Ovary (tissue), 9 donors: ENCODE data around the gene N4BP3. TPM values are rescaled to one million over a fixed set of nuclear protein-coding genes. Genes with fewer than 3 reads are reported as not detected.
"Not testable (repeated sequence)": the region's sequence is repeated elsewhere in the genome, so short reads cannot be mapped to it uniquely, and the experiment has no call there.

Source experiments
- DNase-seq, 5 donors: peaks; one replicate each; pipeline ENCODE4 v3.0.0-alpha.2; 2019 to 2020
- H3K27ac ChIP-seq, 2 donors: fragments of 200-600 bp; one replicate each; pipeline versions ENCODE4 v1.5.1 to v1.8.0; 2019 to 2022
- H3K27me3 ChIP-seq: fragments of 200-600 bp; one replicate; pipeline ENCODE4 v1.8.0; 2022
- H3K36me3 ChIP-seq: fragments of 200-600 bp; sonication (generic); one replicate; pipeline ENCODE4 v1.5.1; 2019
- H3K4me1 ChIP-seq: one replicate; pipeline ENCODE4 v1.8.1; 2013; ENCODE audit warnings: mild to moderate bottlenecking, moderate library complexity; ENCODE audit not compliant: insufficient read depth
- H3K4me3 ChIP-seq: fragments of 200-600 bp; sonication (generic); one replicate; pipeline ENCODE4 v1.5.1; 2017
- H3K9me3 ChIP-seq, 2 donors: fragments of 200-600 bp in 1 of 2; sonication (generic) in 1 of 2; one replicate each; pipeline versions ENCODE4 v1.5.1 to v1.8.1; 2013 to 2019; ENCODE audit warnings: mild to moderate bottlenecking in 1 of 2, moderate library complexity in 1 of 2
- CTCF ChIP-seq, 3 donors: fragments of 450-650 bp in 2 of 3; fragments of 200-600 bp in 1 of 3; IDR thresholded peaks; one replicate each; pipeline versions ENCODE4 v1.5.1 to v1.8.0; 2016 to 2022; ENCODE audit warnings: antibody characterized with exemption in 3 of 3, mild to moderate bottlenecking in 1 of 3
- EP300 ChIP-seq: sonication (generic); formaldehyde crosslinking; IDR thresholded peaks from one replicate; pipeline ENCODE4 v1.6.1; 2017; ENCODE audit warnings: antibody characterized with exemption
- POLR2A ChIP-seq: fragments of 450-650 bp; IDR thresholded peaks from one replicate; pipeline ENCODE4 v1.6.1; 2017; ENCODE audit warnings: antibody characterized with exemption, mild to moderate bottlenecking, moderate library complexity
- WGBS, 3 donors: extraction: QIAGEN DNeasy Blood & Tissue Kit in 1 of 3; methylation state at CpG; one replicate each; pipeline versions ENCODE4 v1.1.5 to v1.1.7; 2013 to 2017; 5-methylcytosine and 5-hydroxymethylcytosine counted together
- intact Hi-C, 4 donors: fragments of 100-400 bp; cut with DNase I; formaldehyde crosslinking; loops; one replicate each; pipeline versions ENCODE4 v1.11.0 to v1.15.1; 2022 to 2023
- polyA plus RNA-seq, 2 donors: library from polyadenylated mRNA; stranded (reverse); fragments of 200-250 nt in 1 of 2; fragments of 350-450 nt in 1 of 2; fragmentation: Illumina TruSeq in 1 of 2; extraction: RNeasy Lipid Tissue Mini Kit (QIAGEN cat#74804) in 1 of 2; gene quantifications; one replicate each; pipeline ENCODE4 v1.2.3, GENCODE V29; 2013 to 2014
- total RNA-seq, 7 donors: library from RNA; depleted of rRNA in 2 of 7; stranded (reverse); fragments of >200 nt in 2 of 7; fragmentation: NEBNext Ultra II Directional in 3 of 7; extraction: Animal tissue kit (Norgen Biotek cat#: 25700) in 3 of 7; gene quantifications; one replicate each; pipeline versions ENCODE4 v1.1.0 to v1.2.4, GENCODE V29; 2016 to 2023
- donor health status: DM: no; HTN: no; CAD: no; lungs with moderate emphysema.
- donor health status: DM: no; HTN: no; CAD: no.
- donor health status: Bipolar disorder and iron deficiency.
- donor health status: DM: yes; HTN: yes; CAD: no.
- donor health status: DM: no; HTN: no; CAD: no.
- donor health status: DM: yes; HTN: yes; CAD: no.

Gene N4BP3
- total and polyA plus RNA-seq, 9 donors = 0.40 to 1.8 (median 0.58) TPM

GRCh38 chr5:178071108-178071507, 42.2 kb upstream of the N4BP3 start:
- Histone ChIP-seq H3K36me3 (no peaks in the 10 kb centered on the region), H3K4me1 (no peaks in the 10 kb centered on the region), H3K27me3 (no peaks in the 10 kb centered on the region), H3K27ac (no peak overlapping the region), H3K4me3 (no peak overlapping the region), H3K9me3 (no peaks in the 10 kb centered on the region)
- WGBS, 3 donors = 73 to 78% (median 77%) methylated on average over 4 of the region's 4 CpGs
- DNase-seq = no peak
- intact Hi-C loops = no loop called here
- TF ChIP-seq EP300 (no peak), CTCF (IDR thresholded peaks at IDR 0.05) (no peak), POLR2A (no peak)

GRCh38 chr5:178072749-178073148, 40.6 kb upstream of the N4BP3 start:
- DNase-seq = no peak
- Histone ChIP-seq H3K36me3 (no peaks in the 10 kb centered on the region), H3K27me3 (no peaks in the 10 kb centered on the region), H3K4me3 (no peak overlapping the region), H3K9me3 (no peaks in the 10 kb centered on the region), H3K4me1 (no peaks in the 10 kb centered on the region), H3K27ac (no peak overlapping the region)
- intact Hi-C loops = no loop called here
- WGBS, 3 donors = 77 to 82% (median 79%) methylated on average over 10 of the region's 10 CpGs
- TF ChIP-seq POLR2A = no peak
- no peak for TF ChIP-seq CTCF (IDR thresholded peaks at IDR 0.05)
- no peak for TF ChIP-seq EP300

- no peak overlapping the region for H3K27ac ChIP-seq
- intact Hi-C loops = no loop called here
- H3K4me3 ChIP-seq = no peak overlapping the region
- no peaks in the 10 kb centered on the region for H3K9me3 ChIP-seq
- 50 to 60% (median 58%) methylated on average over 14 of the region's 14 CpGs for WGBS, 3 donors
- H3K36me3 ChIP-seq = no peaks in the 10 kb centered on the region
- no peaks in the 10 kb centered on the region for H3K4me1 ChIP-seq
- DNase-seq = no peak
- TF ChIP-seq CTCF (IDR thresholded peaks at IDR 0.05) (no peak), POLR2A (no peak), EP300 (no peak)
- no peaks in the 10 kb centered on the region for H3K27me3 ChIP-seq
Observed at GRCh38 chr5:178074266-178074952, 38.9 kb upstream of the N4BP3 start.

DNA sequence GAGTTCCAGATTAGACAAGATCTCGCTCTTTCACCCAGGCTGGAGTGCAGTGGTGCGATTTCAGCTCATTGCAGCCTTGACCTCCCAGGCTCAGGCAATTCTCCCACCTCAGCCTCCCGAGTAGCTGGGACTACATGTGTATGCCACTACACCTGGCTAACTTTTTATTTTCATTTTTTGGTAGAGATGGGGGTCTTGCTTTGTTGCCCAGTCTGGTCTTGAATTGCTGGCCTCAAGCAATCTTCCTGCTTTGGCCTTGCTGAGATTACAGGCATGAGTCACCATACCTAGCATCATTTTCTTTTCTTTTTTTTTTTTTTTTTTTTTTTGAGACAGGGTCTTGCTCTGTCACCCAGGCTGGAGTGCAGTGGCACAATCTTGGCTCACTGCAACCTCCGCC, 36.4 kb upstream of the N4BP3 start:
- not testable (repeated sequence) for H3K4me1 ChIP-seq, H3K36me3 ChIP-seq, H3K27ac ChIP-seq, H3K9me3 ChIP-seq, H3K27me3 ChIP-seq, H3K4me3 ChIP-seq, DNase-seq
- WGBS, 3 donors = 60 to 68% (median 64%) methylated on average over 4 of the region's 4 CpGs
- intact Hi-C loops = loop anchor here (2.0 to 5.0 kb wide), 3 partner anchors 85 to 90 kb away; no protein-coding TSS in a partner anchor

DNA sequence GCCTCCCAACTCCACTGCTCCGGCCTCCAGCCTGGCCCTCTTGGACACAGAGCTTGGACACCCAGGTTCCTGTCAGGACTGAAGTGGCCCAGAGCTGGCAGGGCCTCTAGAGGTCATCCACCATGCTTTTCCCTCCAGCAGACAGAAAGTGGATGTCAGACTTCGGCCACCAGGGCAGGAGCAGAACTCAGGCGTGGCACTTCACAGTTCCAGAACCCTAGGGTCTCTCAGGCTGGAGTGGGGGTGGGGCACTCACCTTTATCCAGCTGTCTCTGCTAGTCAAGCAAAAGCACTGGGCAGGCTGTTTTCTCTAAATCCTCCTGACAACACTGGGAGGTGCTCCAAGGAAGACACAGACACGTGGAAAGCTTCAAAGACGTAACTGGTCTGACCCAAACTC, 35.6 kb upstream of the N4BP3 start:
- no peak for DNase-seq
- intact Hi-C loops = loop anchor here (2.0 to 5.0 kb wide), 3 partner anchors 85 to 90 kb away; no protein-coding TSS in a partner anchor
- H3K27me3 ChIP-seq = no peaks in the 10 kb centered on the region
- H3K4me1 ChIP-seq = no peaks in the 10 kb centered on the region
- H3K4me3 ChIP-seq = no peak overlapping the region
- WGBS, 3 donors = 54 to 65% (median 62%) methylated on average over 5 of the region's 5 CpGs
- no peaks in the 10 kb centered on the region for H3K36me3 ChIP-seq
- no peak overlapping the region for H3K27ac ChIP-seq
- TF ChIP-seq CTCF (IDR thresholded peaks at IDR 0.05) = no peak
- no peak for TF ChIP-seq EP300
- TF ChIP-seq POLR2A = no peak
- H3K9me3 ChIP-seq = no peaks in the 10 kb centered on the region
